ENCODE data around the gene RDH16. TPM values are rescaled to one million over a fixed set of nuclear protein-coding genes. Genes with fewer than 3 reads are reported as not detected.

The RDH16 gene
- total RNA-seq, 1 experiment from 2014 or later, result 0.59 TPM

DNA sequence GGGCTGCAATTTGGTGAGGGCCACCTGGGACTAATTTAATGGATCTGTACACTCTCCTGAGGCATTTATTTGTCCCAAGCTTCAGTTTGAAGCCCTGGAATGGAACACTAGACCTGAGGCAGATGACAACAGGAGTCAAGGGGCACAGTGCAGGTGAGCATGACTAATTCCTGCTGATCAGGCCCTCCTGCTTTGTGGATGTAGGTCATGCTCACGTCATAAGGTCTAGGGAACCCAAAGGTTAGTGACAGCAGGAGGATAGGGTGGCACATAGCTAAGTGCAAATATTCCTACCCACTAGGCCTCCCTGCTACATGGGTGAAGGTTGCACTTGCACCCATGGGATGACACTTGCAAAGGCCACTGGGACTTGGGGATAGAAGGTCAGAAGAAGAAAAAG lies 54.0 kb downstream of the RDH16 start:
- BruUV-seq (replicated peaks), result no TSS peak
- ATAC-seq (no peak), DNase-seq (ENCODE audit: low read depth, low spot score) (no peak)
- Histone ChIP-seq H3K4me3 (replicated peaks in 1 of 2; ENCODE audit: low read depth in 1 of 2, low read length in 2 of 2) (no peak overlapping the region), H3K9ac (ENCODE audit: low read length) (no peak overlapping the region), H2AFZ (ENCODE audit: low read depth, low read length, poor library complexity, severe bottlenecking) (no peak overlapping the region), H3K4me1 (ENCODE audit: control insufficient read depth in 1 of 2, insufficient read depth in 2 of 2, low read length in 2 of 2) (peaks cover 4 to 26% of the 10 kb centered on the region in 2 experiments), H3K9me3 (ENCODE audit: control insufficient read depth in 1 of 2, insufficient read depth in 1 of 2, low read depth in 1 of 2, low read length in 2 of 2) (no peaks in the 10 kb centered on the region), H3K9me2 (ENCODE audit: insufficient read depth) (no peaks in the 10 kb centered on the region), H3K27me3 (ENCODE audit: insufficient read depth, low read length) (no peaks in the 10 kb centered on the region), H3K27ac (ENCODE audit: low read depth, low read length) (no peak overlapping the region), H3K36me3 (ENCODE audit: control insufficient read depth in 1 of 2, insufficient read depth in 2 of 2, low read length in 2 of 2) (no peaks in the 10 kb centered on the region), H3K4me2 (ENCODE audit: low read length) (no peak overlapping the region), H4K20me1 (ENCODE audit: insufficient read depth) (no peaks in the 10 kb centered on the region), H3K79me2 (ENCODE audit: insufficient read depth, low read length) (no peaks in the 10 kb centered on the region)
- CTCF ChIA-PET, result no interaction called here
- RAD21 ChIA-PET (ENCODE audit: low non-redundant PET in 1 of 2, low total read pairs in 2 of 2, uncharacterized antibody in 2 of 2, unreplicated experiment in 2 of 2), result no interaction called here
- intact Hi-C loops (cut with micrococcal nuclease), result no loop called here
- no peak for TF ChIP-seq ELF1 (IDR thresholded peaks at IDR 0.05; ENCODE audit: borderline replicate concordance, low read depth)
- POLR2A ChIA-PET, result no interaction called here

Other genes with a start within 250 kb of the RDH16 start
- gene NACA, start 232.3 kb downstream of the RDH16 start, total RNA-seq (2021; ENCODE audit: unreplicated experiment), result 896 TPM
- 53.3 TPM for gene PRIM1, start 205.3 kb downstream of the RDH16 start, total RNA-seq (2021; ENCODE audit: unreplicated experiment)
- gene HSD17B6, start 194.3 kb downstream of the RDH16 start, total RNA-seq (2021; ENCODE audit: unreplicated experiment), result 1.9 TPM
- not detected for gene SDR9C7, start 23.2 kb downstream of the RDH16 start, total RNA-seq (2021; ENCODE audit: unreplicated experiment)
- 12.3 TPM for gene ZBTB39, start 48.9 kb upstream of the RDH16 start, total RNA-seq (2021; ENCODE audit: unreplicated experiment)
- gene TAC3, start 58.9 kb upstream of the RDH16 start, total RNA-seq (2021; ENCODE audit: unreplicated experiment), result not detected
- 0.76 TPM for gene MYO1A, start 92.5 kb upstream of the RDH16 start, total RNA-seq (2021; ENCODE audit: unreplicated experiment)
- gene NEMP1, start 121.2 kb upstream of the RDH16 start, total RNA-seq (2021; ENCODE audit: unreplicated experiment), result 35.2 TPM
- 77.1 TPM for gene NAB2, start 131.5 kb upstream of the RDH16 start, total RNA-seq (2021; ENCODE audit: unreplicated experiment)
- gene STAT6, start 153.8 kb upstream of the RDH16 start, total RNA-seq (2021; ENCODE audit: unreplicated experiment), result 78.5 TPM
- 12.0 TPM for gene LRP1, start 170.9 kb upstream of the RDH16 start, total RNA-seq (2021; ENCODE audit: unreplicated experiment)
- gene LRP1-AS, start 190.0 kb upstream of the RDH16 start, total RNA-seq (2021; ENCODE audit: unreplicated experiment), result not detected